Lung (tissue), 12 donors: ENCODE measurements around the gene ARL8B. TPM values are rescaled to one million over a fixed set of nuclear protein-coding genes. Genes with fewer than 3 reads are reported as not detected.

Source experiments
- ATAC-seq: fragments of 200-7000 bp; cut with Tn5 transposase; one replicate; pipeline ENCODE4 v1.9.1; 2020; ENCODE audit warnings: moderate number of reproducible peaks; ENCODE audit not compliant: insufficient read depth, low FRiP score
- DNase-seq, 3 donors: peaks; one replicate each; pipeline ENCODE4 v3.0.0-alpha.2; 2013 to 2017
- H3K27ac ChIP-seq, 2 donors: one replicate each; pipeline ENCODE4 v1.5.1; 2013; ENCODE audit warnings: mild to moderate bottlenecking in 2 of 2, moderate library complexity in 2 of 2, control low read depth in 1 of 2, inconsistent platforms in 1 of 2, low read depth in 1 of 2, low read length in 1 of 2
- H3K27me3 ChIP-seq, 3 donors: one replicate each; pipeline ENCODE4 v1.5.1; 2013; ENCODE audit warnings: low read length in 2 of 3; ENCODE audit not compliant: control insufficient read depth in 3 of 3, insufficient read depth in 3 of 3
- H3K36me3 ChIP-seq, 4 donors: one replicate each; pipeline ENCODE4 v1.5.1; 2013; ENCODE audit warnings: low read length in 4 of 4, mild to moderate bottlenecking in 1 of 4, moderate library complexity in 1 of 4; ENCODE audit not compliant: control insufficient read depth in 4 of 4, insufficient read depth in 4 of 4
- H3K4me1 ChIP-seq, 5 donors: one replicate each; pipeline ENCODE4 v1.5.1; 2013; ENCODE audit warnings: low read length in 5 of 5, mild to moderate bottlenecking in 2 of 5, moderate library complexity in 1 of 5; ENCODE audit not compliant: control insufficient read depth in 5 of 5, insufficient read depth in 5 of 5
- H3K4me3 ChIP-seq: one replicate; pipeline ENCODE4 v1.5.1; 2013; ENCODE audit warnings: mild to moderate bottlenecking, control low read depth, moderate library complexity
- H3K9ac ChIP-seq, 2 donors: one replicate each; pipeline ENCODE4 v1.5.1; 2013; ENCODE audit warnings: low read length in 2 of 2, control low read depth in 1 of 2; ENCODE audit not compliant: insufficient read depth in 1 of 2
- H3K9me3 ChIP-seq, 4 donors: one replicate each; pipeline ENCODE4 v1.5.1; 2013; ENCODE audit warnings: low read length in 3 of 4, mild to moderate bottlenecking in 1 of 4, moderate library complexity in 1 of 4; ENCODE audit not compliant: control insufficient read depth in 4 of 4, insufficient read depth in 3 of 4
- CTCF ChIP-seq: IDR thresholded peaks from 2 replicates; pipeline ENCODE4 v1.5.1; 2012; ENCODE audit warnings: mild to moderate bottlenecking; ENCODE audit errors: control extremely low read depth, extremely low read depth
- WGBS, 2 donors: extraction: QIAGEN DNeasy Blood & Tissue Kit; methylation state at CpG; one replicate each; pipeline ENCODE4 v1.1.7; 2013; 5-methylcytosine and 5-hydroxymethylcytosine counted together
- polyA plus RNA-seq, 2 donors: library from polyadenylated mRNA; stranded (reverse); fragments of 200-250 nt; gene quantifications; one replicate each; pipeline ENCODE4 v1.2.1, GENCODE V29; 2013
- total RNA-seq, 2 donors: library from RNA; depleted of rRNA in 1 of 2; stranded (reverse); fragments of >200 nt in 1 of 2; gene quantifications; one replicate each; pipeline ENCODE4 v1.2.1, GENCODE V29; 2014 to 2021
- donor health status: control.
- donor health status: control.
- donor health status: Bipolar disorder and iron deficiency.
- donor health status: healthy.
- donor health status: DM: yes; HTN: yes; CAD: no.

The ARL8B gene
- total and polyA plus RNA-seq, 4 donors = 58.9 to 108 (median 74.8) TPM

GRCh38 chr3:5160940-5161858 lies 39.1 kb downstream of the ARL8B start:
- Histone ChIP-seq H3K9me3 (no peaks in the 10 kb centered on the region), H3K27me3 (no peaks in the 10 kb centered on the region), H3K4me1 (peaks cover 5 to 23% (median 15%) of the 10 kb centered on the region in 5 donors), H3K4me3 (peak overlapping the region; percentile 9), H3K9ac (no peak overlapping the region), H3K27ac (peak overlapping the region in 1 of 2 donors; percentile 67), H3K36me3 (no peaks in the 10 kb centered on the region)
- ATAC-seq (peak; percentile 73), DNase-seq (peak in 2 of 3 donors; percentile 19 to 43)
- TF ChIP-seq CTCF = no peak
- 48 to 72% methylated on average over 4 of the region's 4 CpGs for WGBS, 2 donors

- Histone ChIP-seq H3K9me3 (no peaks in the 10 kb centered on the region), H3K36me3 (no peaks in the 10 kb centered on the region), H3K27ac (peak overlapping the region in 1 of 2 donors; percentile 32), H3K9ac (no peak overlapping the region), H3K4me3 (no peak overlapping the region), H3K27me3 (no peaks in the 10 kb centered on the region), H3K4me1 (peaks cover 5 to 22% (median 12%) of the 10 kb centered on the region in 5 donors)
- no peak for TF ChIP-seq CTCF
- DNase-seq = no peak
- 71 to 78% methylated on average over 1 of the region's 1 CpG for WGBS, 2 donors
- peak; percentile 37 for ATAC-seq
Observed at GRCh38 chr3:5162102-5162501, 40.0 kb downstream of the ARL8B start.

GRCh38 chr3:5165698-5166097 lies 43.6 kb downstream of the ARL8B start:
- Histone ChIP-seq H3K4me1 (peaks cover 4 to 22% (median 11%) of the 10 kb centered on the region in 5 donors), H3K4me3 (no peak overlapping the region), H3K9ac (no peak overlapping the region), H3K27me3 (no peaks in the 10 kb centered on the region), H3K9me3 (no peaks in the 10 kb centered on the region), H3K27ac (no peak overlapping the region), H3K36me3 (no peaks in the 10 kb centered on the region)
- ATAC-seq = no peak
- no peak for TF ChIP-seq CTCF
- 70 to 81% methylated on average over 4 of the region's 4 CpGs for WGBS, 2 donors
- DNase-seq = no peak
